Stimulated activated CD4-positive, alpha-beta T cell treated with anti-CD3 and anti-CD28 coated beads, TNF-alpha, amount 100 ng/mL, for 48 hours (primary cell): Measurements from ENCODE around the gene FOXD1.
"Not testable (repeated sequence)": the region's sequence is repeated elsewhere in the genome, so short reads cannot be mapped to it uniquely, and the experiment has no call there.

Experiments used
- DNase-seq, 3 donors: peaks; one replicate each; pipeline ENCODE4 v3.0.0-alpha.2; 2020; ENCODE audit warnings: low read depth in 3 of 3

Gene FOXD1

DNA sequence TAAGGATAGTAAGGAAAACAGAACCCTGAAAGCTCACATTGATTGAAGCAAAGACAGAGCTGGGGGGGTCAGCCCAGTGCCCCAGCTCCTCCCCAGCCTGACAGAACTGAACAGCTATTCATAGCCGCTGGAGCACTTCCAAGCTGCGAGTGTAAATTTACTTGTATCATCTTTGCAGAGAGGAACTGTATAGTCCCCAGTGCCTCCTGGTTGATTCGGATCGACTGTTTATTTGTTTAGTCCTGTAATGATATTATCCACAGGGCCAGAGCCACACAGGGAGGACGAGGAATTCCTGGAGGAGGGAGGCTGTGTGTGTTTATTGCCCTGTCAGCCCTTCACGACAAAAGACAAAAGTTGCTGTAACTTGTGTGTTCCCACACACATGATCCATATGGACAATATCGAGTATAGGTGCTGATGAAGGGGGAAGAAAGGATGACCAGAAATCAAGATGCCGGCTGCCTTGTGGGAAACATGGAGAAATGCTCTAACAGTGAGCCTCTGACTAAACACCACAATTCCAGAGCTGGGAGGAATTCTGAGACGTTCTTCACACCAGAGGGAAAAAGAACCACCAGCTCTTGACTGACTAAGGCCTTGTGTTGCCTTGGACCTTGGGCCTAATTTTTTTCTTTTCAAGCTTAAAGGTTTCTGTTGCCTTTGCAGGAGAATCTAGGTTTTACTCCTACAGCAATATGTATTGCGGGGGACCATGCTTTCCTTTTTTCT, 31.1 kb downstream of the FOXD1 start:
- DNase-seq, result no peak

DNA sequence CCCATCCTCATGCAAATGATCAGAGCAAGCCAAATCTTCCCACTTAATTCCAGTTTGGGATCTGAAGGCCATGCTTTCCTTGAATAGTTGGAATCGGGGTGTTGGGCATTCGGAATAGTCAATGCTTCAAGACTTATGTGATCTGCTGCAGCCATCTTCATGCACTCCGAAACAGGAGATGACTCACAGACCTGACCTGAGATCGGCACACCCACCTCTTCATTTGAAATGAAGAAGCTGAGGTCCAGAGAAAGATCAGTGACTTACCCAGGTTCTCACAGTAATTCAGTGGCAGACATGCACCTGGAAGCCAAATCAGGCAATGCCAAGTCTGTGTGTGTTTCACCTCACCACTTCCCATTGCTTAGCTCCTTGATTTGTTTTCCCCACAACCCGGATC, 33.0 kb downstream of the FOXD1 start:
- DNase-seq, result no peak

DNA sequence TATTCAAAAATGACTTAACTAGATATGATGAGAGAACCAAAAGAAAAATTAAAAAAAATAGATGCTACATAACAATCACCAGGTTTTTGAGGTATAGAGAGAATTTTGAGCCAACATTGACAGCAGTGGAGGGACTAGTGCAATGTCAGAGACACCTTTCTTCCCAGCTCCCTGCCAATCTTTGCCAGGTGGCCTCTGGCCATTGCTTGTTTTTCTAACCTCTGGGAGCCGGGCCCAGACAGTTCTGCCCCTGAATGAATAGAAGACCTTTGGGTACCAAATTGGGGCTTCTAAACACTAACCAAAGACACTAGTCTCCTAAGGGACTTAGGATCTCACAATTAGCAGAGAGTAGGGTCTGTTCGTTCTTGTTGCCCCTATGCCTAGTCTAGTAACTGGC, 33.4 kb downstream of the FOXD1 start:
- no peak for DNase-seq

DNA sequence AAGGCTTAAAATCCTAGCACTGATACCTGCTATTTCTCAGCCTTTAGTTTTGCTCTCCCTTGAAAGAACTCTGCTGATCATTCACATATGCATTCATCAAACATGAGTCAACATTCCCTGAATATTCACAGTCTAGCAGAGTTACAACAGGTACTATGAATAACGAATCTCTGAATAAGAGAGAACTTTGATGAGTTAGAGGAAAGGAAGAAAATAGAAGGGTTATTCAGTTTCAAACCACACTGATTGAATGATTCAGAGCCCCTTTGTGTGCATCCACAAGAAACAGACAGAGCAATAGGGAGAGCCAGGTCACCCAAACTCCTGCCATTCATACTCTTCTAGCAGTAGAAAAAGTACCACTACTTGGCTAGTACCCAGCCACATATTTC, 36.0 kb downstream of the FOXD1 start:
- DNase-seq, result no peak

DNA sequence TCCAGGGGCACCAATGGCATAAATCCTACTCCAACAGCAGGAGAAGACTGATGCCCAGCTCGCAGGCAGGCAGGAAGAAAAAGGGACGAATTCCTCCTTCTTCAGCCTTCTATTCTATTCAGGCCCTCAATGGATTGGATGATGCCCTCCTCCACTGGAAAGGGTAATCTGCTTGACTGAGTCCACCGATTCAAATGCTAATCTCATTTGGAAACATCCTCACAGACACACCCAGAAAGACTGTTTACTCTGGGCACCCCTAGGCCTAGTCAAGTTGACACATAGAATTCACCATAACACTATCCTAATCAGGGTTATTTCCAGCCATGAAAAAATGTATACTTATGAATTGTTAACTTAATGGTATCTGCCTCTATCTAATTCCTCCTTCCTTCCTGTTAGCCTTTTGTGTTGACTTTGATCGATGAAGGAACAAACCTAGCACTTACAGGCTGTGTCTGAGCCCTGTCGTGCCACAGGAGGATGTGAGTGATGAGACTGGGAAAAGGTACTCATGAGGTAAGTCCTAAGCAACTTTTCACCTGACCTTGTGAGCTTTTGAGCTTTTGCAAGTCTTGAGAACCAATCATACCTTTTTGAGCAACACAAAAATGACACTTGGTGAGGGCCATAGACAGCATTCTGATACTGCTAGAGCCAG, 36.5 kb downstream of the FOXD1 start:
- DNase-seq, result no peak

DNA sequence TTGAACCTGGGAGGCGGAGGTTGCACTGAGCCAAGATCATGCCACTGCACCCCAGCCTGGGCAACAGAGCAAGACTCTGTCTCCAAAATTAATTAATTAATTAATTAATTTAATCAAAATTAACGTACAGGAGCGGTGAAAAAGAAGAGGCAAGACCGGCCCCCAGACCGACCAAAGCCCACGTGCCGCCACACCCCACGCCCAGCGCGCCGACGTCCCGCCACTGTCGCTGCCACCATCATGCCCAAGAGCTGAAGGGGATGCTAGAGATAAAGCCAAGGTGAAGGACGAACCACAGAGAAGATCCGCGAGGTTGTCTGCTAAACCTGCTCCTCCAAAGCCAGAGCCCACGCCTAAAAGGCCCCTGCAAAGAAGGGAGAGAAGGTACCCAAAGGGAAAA, 38.6 kb downstream of the FOXD1 start:
- not testable (repeated sequence) for DNase-seq

DNA sequence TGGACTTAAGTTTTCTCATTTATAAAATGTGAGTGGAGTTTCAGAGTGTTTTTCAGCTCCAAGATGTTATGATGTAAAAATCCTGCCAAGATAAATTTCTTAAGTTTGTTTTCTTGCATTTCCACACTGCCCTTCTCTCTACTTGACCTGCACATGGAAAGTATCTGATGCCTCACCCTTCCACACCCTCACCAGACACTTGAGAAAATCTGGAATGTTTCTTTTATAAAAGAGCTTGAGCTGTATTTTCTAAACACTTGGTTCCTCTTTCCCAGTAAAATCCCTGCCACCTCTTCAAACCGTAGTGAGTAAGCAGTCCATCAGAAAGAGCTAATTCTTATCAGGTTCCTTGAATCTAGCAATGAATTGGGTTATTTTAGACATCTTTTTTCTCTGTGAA, 42.9 kb downstream of the FOXD1 start:
- DNase-seq, result no peak

DNA sequence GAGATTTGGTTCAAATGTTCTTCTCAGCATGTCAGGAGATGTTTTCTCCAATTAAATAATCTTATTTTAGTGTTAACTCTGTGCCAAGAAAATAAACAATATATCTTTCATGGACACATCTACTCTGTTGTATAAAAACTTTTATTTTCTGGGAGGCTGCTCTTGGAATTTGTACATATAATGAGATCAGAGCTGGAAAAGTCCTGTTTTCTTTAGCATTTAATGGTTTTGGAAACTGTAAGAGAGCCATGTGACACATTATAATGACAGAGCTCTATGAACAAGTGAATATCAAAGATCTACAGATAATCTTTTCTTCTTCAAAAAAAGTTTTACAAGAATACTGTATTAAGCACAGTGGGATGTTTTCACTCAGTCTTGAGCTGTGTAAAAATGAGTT, 48.8 kb downstream of the FOXD1 start:
- no peak for DNase-seq
